Measurements from ENCODE around the gene KRT38. TPM values are rescaled to one million over a fixed set of nuclear protein-coding genes. Genes with fewer than 3 reads are reported as not detected.
A peak's percentile ranks its signal among the peaks of the same experiment; 100 is the strongest.

The KRT38 gene
- total RNA-seq, 1 donor: not detected

DNA sequence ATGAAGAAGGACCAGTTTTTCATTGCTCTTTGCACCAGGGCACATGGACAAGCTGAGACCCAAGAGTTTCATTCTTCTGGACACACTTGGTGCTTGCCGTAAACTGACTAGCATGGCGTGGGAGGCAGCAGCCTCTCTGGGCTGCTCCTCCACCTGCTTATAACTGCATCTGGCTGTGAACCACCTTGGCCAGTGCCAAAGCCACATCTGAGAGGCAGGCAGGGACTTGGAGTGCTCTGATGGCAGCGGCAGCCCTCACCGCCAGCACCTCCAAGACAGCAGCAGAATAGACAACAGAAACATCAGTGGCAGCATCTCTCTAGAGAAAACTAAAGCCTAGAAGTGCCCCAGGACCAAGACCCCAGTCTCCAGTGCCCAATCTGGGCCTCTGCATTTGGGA is 21.1 kb downstream of the KRT38 start:
- no peak overlapping the region for H3K4me3 ChIP-seq (ENCODE audit: low read depth, low read length)
- DNase-seq (ENCODE audit: low read depth): no peak
- TF ChIP-seq, protein P1, sequence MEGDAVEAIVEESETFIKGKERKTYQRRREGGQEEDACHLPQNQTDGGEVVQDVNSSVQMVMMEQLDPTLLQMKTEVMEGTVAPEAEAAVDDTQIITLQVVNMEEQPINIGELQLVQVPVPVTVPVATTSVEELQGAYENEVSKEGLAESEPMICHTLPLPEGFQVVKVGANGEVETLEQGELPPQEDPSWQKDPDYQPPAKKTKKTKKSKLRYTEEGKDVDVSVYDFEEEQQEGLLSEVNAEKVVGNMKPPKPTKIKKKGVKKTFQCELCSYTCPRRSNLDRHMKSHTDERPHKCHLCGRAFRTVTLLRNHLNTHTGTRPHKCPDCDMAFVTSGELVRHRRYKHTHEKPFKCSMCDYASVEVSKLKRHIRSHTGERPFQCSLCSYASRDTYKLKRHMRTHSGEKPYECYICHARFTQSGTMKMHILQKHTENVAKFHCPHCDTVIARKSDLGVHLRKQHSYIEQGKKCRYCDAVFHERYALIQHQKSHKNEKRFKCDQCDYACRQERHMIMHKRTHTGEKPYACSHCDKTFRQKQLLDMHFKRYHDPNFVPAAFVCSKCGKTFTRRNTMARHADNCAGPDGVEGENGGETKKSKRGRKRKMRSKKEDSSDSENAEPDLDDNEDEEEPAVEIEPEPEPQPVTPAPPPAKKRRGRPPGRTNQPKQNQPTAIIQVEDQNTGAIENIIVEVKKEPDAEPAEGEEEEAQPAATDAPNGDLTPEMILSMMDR (IDR thresholded peaks at IDR 0.05; ENCODE audit: insufficient read depth, low read length): no peak

DNA sequence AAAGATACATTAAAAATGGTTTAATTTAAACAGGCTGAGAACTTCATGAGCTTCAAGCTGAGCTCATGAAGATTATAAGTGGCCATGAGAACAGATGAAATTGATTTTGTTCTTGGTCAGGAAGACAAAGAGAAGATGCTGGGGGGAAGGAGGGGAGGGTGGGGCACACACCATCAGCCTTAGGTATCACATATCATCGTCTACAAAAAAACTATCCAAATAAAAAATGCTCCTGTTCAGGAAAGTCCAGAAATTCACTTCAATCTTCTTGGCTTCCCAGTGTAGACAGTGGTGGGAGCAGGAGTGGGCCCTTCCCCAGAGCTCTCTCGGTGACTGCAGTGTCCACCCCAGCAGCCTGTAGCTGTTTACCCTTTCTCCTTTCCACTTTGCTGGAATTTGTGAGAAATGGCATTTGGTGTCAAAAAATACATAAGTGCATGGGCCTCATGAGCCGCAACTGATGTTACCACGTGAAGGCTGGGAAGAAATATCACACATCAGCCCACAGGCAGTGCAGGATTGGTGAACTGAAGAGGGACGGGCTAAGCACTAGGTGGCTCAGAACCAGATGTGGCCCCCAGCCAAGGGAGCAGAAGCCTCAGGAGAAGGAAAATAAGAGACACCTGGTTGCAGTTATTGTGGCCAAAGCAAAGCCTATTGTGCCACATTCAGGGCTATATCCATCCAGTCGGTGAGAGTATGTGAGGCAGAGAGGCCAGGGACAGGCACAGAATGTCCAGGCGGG is 22.5 kb downstream of the KRT38 start:
- TF ChIP-seq, protein P1 (IDR thresholded peaks at IDR 0.05; ENCODE audit: insufficient read depth, low read length): no peak
- no peak for DNase-seq (ENCODE audit: low read depth)
- H3K4me3 ChIP-seq (ENCODE audit: low read depth, low read length): no peak overlapping the region

- no peak for DNase-seq (ENCODE audit: low read depth)
- TF ChIP-seq, protein P1 (IDR thresholded peaks at IDR 0.05; ENCODE audit: insufficient read depth, low read length): peak; percentile 11
- no peak overlapping the region for H3K4me3 ChIP-seq (ENCODE audit: low read depth, low read length)
These were observed 23.2 kb downstream of the KRT38 start for GRCh38 chr17:41417576-41418015.

DNA sequence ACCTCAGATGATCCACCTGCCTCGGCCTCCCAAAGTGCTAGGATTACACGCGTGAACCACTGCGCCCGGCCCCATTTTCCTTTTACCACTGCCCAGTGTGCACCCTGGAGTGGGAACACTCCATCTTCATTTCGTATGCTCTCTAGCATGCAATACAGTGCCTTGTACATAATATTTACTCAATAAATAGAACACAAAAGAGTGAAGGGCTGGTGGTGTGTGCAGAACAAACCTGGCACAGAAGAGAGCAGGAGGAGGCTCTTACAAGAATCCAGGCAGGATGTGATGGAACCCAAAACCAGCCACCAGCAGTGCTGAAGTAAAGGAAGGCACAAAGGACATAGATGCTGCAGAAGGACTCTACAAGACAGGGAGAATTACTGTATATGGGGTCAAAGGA is 23.7 kb downstream of the KRT38 start:
- H3K4me3 ChIP-seq (ENCODE audit: low read depth, low read length): no peak overlapping the region
- TF ChIP-seq, protein P1 (IDR thresholded peaks at IDR 0.05; ENCODE audit: insufficient read depth, low read length): no peak

GRCh38 chr17:41416479-41416878 is 24.3 kb downstream of the KRT38 start:
- TF ChIP-seq, protein P1 (IDR thresholded peaks at IDR 0.05; ENCODE audit: insufficient read depth, low read length): no peak
- no peak for DNase-seq (ENCODE audit: low read depth)
- no peak overlapping the region for H3K4me3 ChIP-seq (ENCODE audit: low read depth, low read length)

More for the DNA sequence above, 23.7 kb downstream of the KRT38 start:
- DNase-seq (ENCODE audit: low read depth): no peak

- TF ChIP-seq, protein P1 (IDR thresholded peaks at IDR 0.05; ENCODE audit: insufficient read depth, low read length): no peak
- no peak overlapping the region for H3K4me3 ChIP-seq (ENCODE audit: low read depth, low read length)
- peak; percentile 64 for DNase-seq (ENCODE audit: low read depth)
These were observed 24.9 kb downstream of the KRT38 start for GRCh38 chr17:41415833-41416335.
